GM12873 (cell line): ENCODE results near the gene FAM170B.

Source experiments
- TF ChIP-seq, protein P1 (sequence below): IDR thresholded peaks from 2 replicates; pipeline ENCODE4 v1.5.1; 2012; ENCODE audit warnings: low read depth, mild to moderate bottlenecking, moderate library complexity, low read length, control low read depth; ENCODE audit not compliant: insufficient read depth; ENCODE audit errors: missing control alignments

FAM170B gene

DNA sequence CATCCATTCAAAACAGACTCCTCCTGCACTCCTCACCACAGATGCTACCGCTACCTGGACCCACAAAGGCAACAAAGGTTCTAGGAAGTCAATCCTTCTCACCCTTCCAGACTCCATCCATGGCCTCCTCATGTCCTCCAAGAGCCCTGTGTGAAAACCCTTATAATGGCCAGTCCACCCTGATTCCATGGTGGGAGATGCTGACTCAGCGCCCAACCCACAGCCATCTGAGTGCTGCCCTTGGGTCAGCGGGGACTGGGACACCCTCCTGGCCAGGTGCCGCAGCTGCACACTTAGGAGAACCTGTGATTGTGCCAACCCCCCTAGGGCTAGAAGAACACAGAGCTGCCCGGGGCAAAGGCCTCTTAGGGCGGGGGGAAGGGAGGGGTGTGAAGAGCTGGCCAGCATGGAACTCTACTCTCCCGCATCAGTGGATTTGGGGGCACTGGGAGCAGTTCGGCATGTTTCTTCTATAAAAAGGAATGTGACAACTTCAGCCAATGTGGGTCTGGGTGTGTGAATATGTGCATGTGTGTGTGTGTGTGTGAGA, 29.0 kb upstream of the FAM170B start:
- TF ChIP-seq, protein P1, sequence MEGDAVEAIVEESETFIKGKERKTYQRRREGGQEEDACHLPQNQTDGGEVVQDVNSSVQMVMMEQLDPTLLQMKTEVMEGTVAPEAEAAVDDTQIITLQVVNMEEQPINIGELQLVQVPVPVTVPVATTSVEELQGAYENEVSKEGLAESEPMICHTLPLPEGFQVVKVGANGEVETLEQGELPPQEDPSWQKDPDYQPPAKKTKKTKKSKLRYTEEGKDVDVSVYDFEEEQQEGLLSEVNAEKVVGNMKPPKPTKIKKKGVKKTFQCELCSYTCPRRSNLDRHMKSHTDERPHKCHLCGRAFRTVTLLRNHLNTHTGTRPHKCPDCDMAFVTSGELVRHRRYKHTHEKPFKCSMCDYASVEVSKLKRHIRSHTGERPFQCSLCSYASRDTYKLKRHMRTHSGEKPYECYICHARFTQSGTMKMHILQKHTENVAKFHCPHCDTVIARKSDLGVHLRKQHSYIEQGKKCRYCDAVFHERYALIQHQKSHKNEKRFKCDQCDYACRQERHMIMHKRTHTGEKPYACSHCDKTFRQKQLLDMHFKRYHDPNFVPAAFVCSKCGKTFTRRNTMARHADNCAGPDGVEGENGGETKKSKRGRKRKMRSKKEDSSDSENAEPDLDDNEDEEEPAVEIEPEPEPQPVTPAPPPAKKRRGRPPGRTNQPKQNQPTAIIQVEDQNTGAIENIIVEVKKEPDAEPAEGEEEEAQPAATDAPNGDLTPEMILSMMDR = no peak

DNA sequence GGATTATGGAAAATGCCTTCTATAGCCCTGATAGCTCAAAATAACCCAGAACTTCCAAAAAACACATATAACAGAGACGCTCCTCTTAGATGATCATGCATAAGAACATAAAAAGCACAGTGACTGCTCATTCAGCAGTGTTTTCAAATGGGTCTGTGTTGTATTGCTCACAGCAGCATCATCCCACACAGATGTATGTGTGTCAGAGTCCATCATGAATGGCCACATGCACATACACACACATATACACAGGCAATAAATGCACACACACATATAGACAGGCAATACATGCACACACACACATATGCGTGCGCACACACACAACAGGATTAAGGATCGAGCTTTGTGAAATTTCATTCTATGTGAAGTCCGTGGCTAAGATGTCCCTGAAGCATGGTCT, 28.2 kb upstream of the FAM170B start:
- TF ChIP-seq, protein P1 = no peak

DNA sequence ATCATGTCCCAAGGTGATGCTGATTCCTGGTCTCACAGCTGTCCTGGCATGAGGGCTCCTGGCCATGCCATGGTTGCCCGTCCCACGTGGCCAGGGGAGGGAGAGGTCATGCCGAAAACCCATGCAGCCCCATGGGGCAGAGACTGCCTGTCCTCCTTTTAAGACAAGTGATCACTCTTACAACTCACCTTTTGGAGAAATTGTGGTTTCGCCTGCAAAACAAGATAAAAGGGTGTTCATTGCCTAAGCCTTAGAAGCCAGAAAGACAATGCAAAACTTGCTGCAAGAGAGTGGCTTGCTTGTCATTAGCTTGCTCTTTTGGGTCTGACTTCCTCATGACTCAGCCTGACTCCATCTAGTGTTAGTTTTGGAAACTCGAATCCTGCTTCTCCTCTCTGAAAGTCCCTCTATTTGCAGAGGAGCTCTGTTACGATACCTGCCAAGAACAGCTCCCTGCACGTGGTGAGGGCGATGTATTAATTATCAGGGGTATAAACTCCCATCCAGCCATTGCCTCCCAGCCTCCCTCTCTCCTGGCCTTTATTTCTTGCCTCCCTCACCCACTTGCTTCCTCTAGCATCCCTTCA, 27.7 kb upstream of the FAM170B start:
- TF ChIP-seq, protein P1 = peak; percentile 22

DNA sequence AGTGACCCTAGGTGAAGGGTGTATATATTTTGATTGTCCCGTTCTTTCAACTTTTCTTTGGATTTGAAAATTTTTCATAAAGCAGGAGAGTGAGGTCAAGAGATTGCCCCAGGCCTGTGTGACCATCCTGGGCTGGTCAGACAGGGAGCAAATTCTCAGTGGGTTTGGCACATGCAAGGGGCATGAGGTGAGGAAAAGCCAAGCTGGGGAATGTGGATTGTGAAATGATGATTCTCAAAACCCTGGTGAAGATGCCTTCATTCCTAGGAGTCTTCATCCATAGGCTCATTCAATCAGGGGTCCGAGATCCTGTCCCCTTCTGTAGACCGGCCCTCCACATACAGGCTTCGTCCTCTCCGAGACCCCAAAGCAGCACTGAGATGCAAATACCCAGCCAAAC, 27.0 kb upstream of the FAM170B start:
- TF ChIP-seq, protein P1 = no peak

DNA sequence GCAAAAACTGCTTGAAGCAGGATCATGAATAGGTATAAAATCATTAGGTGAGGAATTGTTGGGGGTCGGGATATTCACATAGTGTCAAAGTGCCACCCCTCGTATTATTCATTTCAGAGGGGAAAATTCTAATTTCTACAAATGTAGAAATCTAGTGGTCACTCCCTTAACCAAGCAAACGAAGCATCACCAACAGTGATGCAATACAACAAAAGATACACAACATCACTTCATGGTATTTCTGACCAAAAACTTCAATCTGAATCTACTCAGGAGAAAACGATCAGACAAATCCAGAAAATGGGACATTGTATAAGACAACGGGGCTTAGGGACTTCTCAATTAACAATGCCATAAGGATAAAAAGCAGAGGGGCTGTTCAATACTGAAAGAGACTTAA, 26.3 kb upstream of the FAM170B start:
- TF ChIP-seq, protein P1 = no peak

DNA sequence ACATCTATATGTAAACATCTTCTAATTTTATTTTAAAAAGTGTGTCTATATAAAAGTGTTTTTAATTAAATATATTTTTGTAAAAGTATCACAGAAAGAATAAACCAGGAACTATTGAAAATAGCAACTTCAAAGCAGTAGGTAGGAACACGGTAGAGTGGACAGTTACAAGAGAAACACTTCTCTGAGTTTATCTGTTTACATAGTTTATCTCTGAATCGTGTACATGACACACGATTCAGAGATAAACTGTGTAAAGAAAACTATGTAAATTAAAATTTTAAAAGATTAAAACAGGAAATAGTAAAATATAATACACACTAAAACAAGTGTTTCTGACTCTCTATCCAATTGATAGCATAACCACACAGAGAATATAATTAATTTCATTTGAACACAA, 25.1 kb upstream of the FAM170B start:
- TF ChIP-seq, protein P1 = no peak

DNA sequence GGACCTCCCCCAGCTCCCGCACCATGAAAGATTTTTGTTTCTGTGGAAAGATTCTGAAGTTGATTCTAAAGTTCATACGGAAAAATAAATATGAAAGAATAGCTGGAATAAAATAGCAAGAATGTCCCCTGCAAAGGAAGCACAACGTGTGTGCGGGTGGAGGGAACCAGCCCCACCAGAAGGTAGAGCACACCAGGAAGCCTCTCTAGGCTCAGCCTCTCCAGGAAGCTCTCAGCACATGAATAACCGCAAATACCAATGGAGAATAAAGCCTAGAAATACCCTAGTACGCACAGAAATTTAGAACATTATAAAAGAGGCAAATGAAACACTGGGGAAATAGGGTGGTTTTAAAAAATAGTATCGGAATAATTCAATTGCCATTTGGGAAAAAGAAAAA, 24.6 kb upstream of the FAM170B start:
- TF ChIP-seq, protein P1 = no peak

DNA sequence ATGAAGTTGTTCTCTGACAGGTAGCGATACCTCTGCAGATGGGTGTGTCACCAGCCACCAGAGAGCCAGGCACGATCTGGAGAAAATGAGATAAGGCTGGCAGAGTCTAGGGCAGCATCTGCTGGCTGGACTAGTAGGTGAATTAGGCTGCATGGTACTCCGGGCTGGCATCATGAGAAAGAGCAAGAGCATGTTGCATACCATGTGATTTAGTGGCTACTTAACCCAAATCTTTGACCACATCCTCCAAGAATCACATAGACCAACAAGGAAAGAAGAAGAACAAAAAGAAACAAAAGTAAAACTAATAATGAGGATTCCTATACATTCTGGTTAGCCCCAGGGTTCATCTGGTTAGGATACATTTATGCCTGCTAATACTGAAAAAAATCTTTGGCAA, 23.4 kb upstream of the FAM170B start:
- TF ChIP-seq, protein P1 = no peak
